Measurements from ENCODE around the gene SARS1. TPM values are rescaled to one million over a fixed set of nuclear protein-coding genes. Genes with fewer than 3 reads are reported as not detected.

The SARS1 gene
- total and polyA plus RNA-seq, 2 of the 13 experiments (the other 11 are each of a cell fraction or from before 2014, with no cell fraction given) = 103 to 134 TPM

- TF ChIP-seq ZHX2 (IDR thresholded peaks at IDR 0.05; ENCODE audit: low read depth) = no peak
- TF ChIP-seq ZHX2 (CRISPR knock-in tag; IDR thresholded peaks at IDR 0.05; ENCODE audit: borderline replicate concordance) = 0 out of 2 replicates have a peak, but pooled peaks have one; percentile 11
- TF ChIP-seq ZNF280B (CRISPR knock-in tag; IDR thresholded peaks at IDR 0.05; ENCODE audit: borderline replicate concordance) = 0 out of 2 replicates have a peak, but pooled peaks have one; percentile 52
- no peak; the same call in 1 of the 2 replicates for TF ChIP-seq MAZ (IDR thresholded peaks at IDR 0.05; ENCODE audit: borderline replicate concordance, low read depth, low read length)
- TF ChIP-seq MAZ (CRISPR knock-in tag; IDR thresholded peaks at IDR 0.05; ENCODE audit: low read depth) = no peak
- no peak for TF ChIP-seq KDM1A (CRISPR knock-in tag; IDR thresholded peaks at IDR 0.05)
- no peak for TF ChIP-seq JUND (CRISPR knock-in tag; IDR thresholded peaks at IDR 0.05)
- no peak for TF ChIP-seq TCF7 (IDR thresholded peaks at IDR 0.05; ENCODE audit: low read depth)
- no peak for TF ChIP-seq ZNF7 (CRISPR knock-in tag; IDR thresholded peaks at IDR 0.05)
- no peak for TF ChIP-seq ZNF816 (CRISPR knock-in tag; IDR thresholded peaks at IDR 0.05; ENCODE audit: borderline replicate concordance)
- peak; percentile 53; the same call in 1 of the 2 replicates for TF ChIP-seq MXD3 (CRISPR knock-in tag; IDR thresholded peaks at IDR 0.05)
- no peak for TF ChIP-seq MED13 (CRISPR knock-in tag; IDR thresholded peaks at IDR 0.05)
- TF ChIP-seq ZNF629 (CRISPR knock-in tag; conservative IDR thresholded peaks at IDR 0.05) = no peak
- no peak for TF ChIP-seq EP300 (IDR thresholded peaks at IDR 0.05; ENCODE audit: low read depth in 2 of 2, low read length in 2 of 2)
- peak; percentile 31; the same call in 1 of the 2 replicates for TF ChIP-seq EP300 (CRISPR knock-in tag; IDR thresholded peaks at IDR 0.05; ENCODE audit: borderline replicate concordance)
- peak; percentile 66 for TF ChIP-seq SP4 (CRISPR knock-in tag; IDR thresholded peaks at IDR 0.05)
- TF ChIP-seq ZNF660 (CRISPR knock-in tag; IDR thresholded peaks at IDR 0.05; ENCODE audit: borderline replicate concordance, low read depth) = no peak
- TF ChIP-seq ZBTB1 (CRISPR knock-in tag; IDR thresholded peaks at IDR 0.05; ENCODE audit: borderline replicate concordance) = no peak
- TF ChIP-seq SMAD9 (CRISPR knock-in tag; IDR thresholded peaks at IDR 0.05) = no peak
- no peak for TF ChIP-seq POLR2AphosphoS2 (IDR thresholded peaks at IDR 0.05; ENCODE audit: low read depth, low read length)
Observed at GRCh38 chr1:109213824-109214693, at the start of gene SARS1 (continued).

All from HepG2 (cell line).